ENCODE results near the gene STAC2. TPM values are rescaled to one million over a fixed set of nuclear protein-coding genes. Genes with fewer than 3 reads are reported as not detected.

Gene STAC2
- total RNA-seq, 4 donors from 2014 or later: 0.20 to 0.30 TPM; not detected in 2

GRCh38 chr17:39235555-39236449, 10.1 kb upstream of the STAC2 start:
- WGBS, 2 donors: 35 to 40% methylated on average over 14 to 18 of the region's 18 CpGs

GRCh38 chr17:39231591-39232551, 6.1 kb upstream of the STAC2 start:
- DNase-seq (ENCODE audit: low spot score in 2 of 2): no peak
- Histone ChIP-seq H3K27ac (peak overlapping the region in 1 of 4 donors; percentile 63), H3K9me3 (no peaks in the 10 kb centered on the region), H3K36me3 (no peaks in the 10 kb centered on the region), H3K27me3 (peaks cover 0 to 85% of the 10 kb centered on the region in 2 donors), H3K4me3 (peak overlapping the region in 2 of 4 donors; percentile 4 to 26), H3K4me1 (peaks cover 0 to 20% (median 5%) of the 10 kb centered on the region in 4 donors)
- TF ChIP-seq EP300 (IDR thresholded peaks at IDR 0.05) (no peak), CTCF (IDR thresholded peaks at IDR 0.05) (peak; percentile 64 to 75 (median 69))
- 9% methylated on average over 22 of the region's 22 CpGs for WGBS, 2 donors

More at GRCh38 chr17:39235555-39236449, 10.1 kb upstream of the STAC2 start:
- Histone ChIP-seq H3K27me3 (peaks cover 0 to 80% of the 10 kb centered on the region in 2 donors), H3K4me1 (peaks cover 0 to 19% (median 5%) of the 10 kb centered on the region in 4 donors), H3K9me3 (no peaks in the 10 kb centered on the region), H3K4me3 (no peak overlapping the region), H3K36me3 (no peaks in the 10 kb centered on the region), H3K27ac (no peak overlapping the region)
- DNase-seq (ENCODE audit: low spot score in 2 of 2): no peak
- TF ChIP-seq POLR2A (IDR thresholded peaks at IDR 0.05) (no peak), CTCF (IDR thresholded peaks at IDR 0.05) (peak in 2 of 5 experiments; percentile 10 to 27), EP300 (IDR thresholded peaks at IDR 0.05) (no peak)

GRCh38 chr17:39231091-39231561, 5.4 kb upstream of the STAC2 start:
- H3K4me3 ChIP-seq: no peak overlapping the region
- no peaks in the 10 kb centered on the region for H3K36me3 ChIP-seq
- H3K27me3 ChIP-seq: peaks cover 0 to 86% of the 10 kb centered on the region in 2 donors
- peaks cover 0 to 26% (median 6%) of the 10 kb centered on the region in 4 donors for H3K4me1 ChIP-seq
- no peak for DNase-seq (ENCODE audit: low spot score in 2 of 2)
- 30 to 44% methylated on average over 8 to 9 of the region's 10 CpGs for WGBS, 2 donors
- TF ChIP-seq CTCF (IDR thresholded peaks at IDR 0.05) (no peak), POLR2A (IDR thresholded peaks at IDR 0.05) (no peak), EP300 (IDR thresholded peaks at IDR 0.05) (no peak)
- H3K27ac ChIP-seq: peak overlapping the region in 1 of 4 donors; percentile 63
- H3K9me3 ChIP-seq: no peaks in the 10 kb centered on the region

GRCh38 chr17:39230361-39230760, 4.6 kb upstream of the STAC2 start:
- TF ChIP-seq CTCF (IDR thresholded peaks at IDR 0.05) (no peak), POLR2A (IDR thresholded peaks at IDR 0.05) (no peak), EP300 (IDR thresholded peaks at IDR 0.05) (no peak)
- H3K4me1 ChIP-seq: peaks cover 0 to 33% (median 13%) of the 10 kb centered on the region in 4 donors
- WGBS, 2 donors: 35 to 75% methylated on average over 1 of the region's 1 CpG
- H3K36me3 ChIP-seq: no peaks in the 10 kb centered on the region
- H3K27me3 ChIP-seq: peaks cover 0 to 88% of the 10 kb centered on the region in 2 donors
- no peak for DNase-seq (ENCODE audit: low spot score in 2 of 2)
- no peaks in the 10 kb centered on the region for H3K9me3 ChIP-seq
- H3K27ac ChIP-seq: no peak overlapping the region
- H3K4me3 ChIP-seq: no peak overlapping the region
